ENCODE measurements around the gene CLSTN1. TPM values are rescaled to one million over a fixed set of nuclear protein-coding genes. Genes with fewer than 3 reads are reported as not detected.

The CLSTN1 gene
- total and polyA plus RNA-seq, 2 of the 8 experiments (the other 6 are each of a cell fraction or from before 2014, with no cell fraction given) = 34.2 to 97.4 TPM

- H2BK20ac ChIP-seq (ENCODE audit: low read length) = no peak overlapping the region
- no peak overlapping the region for H4K5ac ChIP-seq (ENCODE audit: insufficient read length, low read depth, low read length)
- H3K4me3 ChIP-seq (ENCODE audit: extremely low read depth in 1 of 4, insufficient read depth in 2 of 4, low read depth in 3 of 4, low read length in 4 of 4) = no peak overlapping the region
- no peak overlapping the region for H2BK12ac ChIP-seq (ENCODE audit: low read depth, low read length)
- 87% methylated on average over 2 of the region's 2 CpGs; no CpG with 5 or more reads in 1 of the 2 experiments for WGBS, 2 experiments (ENCODE audit: extremely low coverage in 1 of 2, insufficient coverage in 1 of 2, insufficient read length in 1 of 2, insufficient replicate concordance in 2 of 2, low coverage in 1 of 2, low lambda C conversion rate in 2 of 2, missing lambda C conversion rate in 1 of 2)
- H3K9me3 ChIP-seq (ENCODE audit: insufficient read depth in 2 of 2, low read depth in 1 of 2, low read length in 1 of 2) = no peaks in the 10 kb centered on the region
- no peaks in the 10 kb centered on the region for H3K27me3 ChIP-seq (replicated peaks in 1 of 4; ENCODE audit: control insufficient read depth in 3 of 4, extremely low read depth in 1 of 4, insufficient read depth in 3 of 4, low read length in 3 of 4)
- H3K4me2 ChIP-seq (ENCODE audit: insufficient read depth in 1 of 2, low read depth in 2 of 2, low read length in 2 of 2) = no peak overlapping the region
- H3K79me2 ChIP-seq (ENCODE audit: control insufficient read depth in 1 of 2, insufficient read depth in 2 of 2, low read length in 2 of 2) = peaks cover 21 to 94% of the 10 kb centered on the region in 2 experiments
- H2BK120ac ChIP-seq (replicated peaks; ENCODE audit: low read depth, low read length) = no peak overlapping the region
- no peak overlapping the region for H3K23ac ChIP-seq (ENCODE audit: insufficient read length)
- peaks cover 0 to 7% (median 2%) of the 10 kb centered on the region in 4 experiments; a peak in 2 of 7 replicates for H3K4me1 ChIP-seq (replicated peaks in 1 of 4; ENCODE audit: control insufficient read depth in 3 of 4, insufficient read depth in 4 of 4, low read length in 3 of 4)
- no peak overlapping the region for H4K8ac ChIP-seq (ENCODE audit: extremely low read depth, insufficient read depth, low read length)
- DNase-seq (ENCODE audit: low read depth in 1 of 2, low spot score in 2 of 2) = no peak
- peaks cover 2 to 3% of the 10 kb centered on the region in 2 experiments for H4K20me1 ChIP-seq (replicated peaks in 1 of 2; ENCODE audit: control insufficient read depth in 1 of 2, insufficient read depth in 2 of 2, low read length in 2 of 2)
- H3K27ac ChIP-seq (ENCODE audit: low read depth, low read length) = no peak overlapping the region
- no peak overlapping the region for H3K14ac ChIP-seq (ENCODE audit: insufficient read length)
- TF ChIP-seq SP4 (IDR thresholded peaks at IDR 0.05; ENCODE audit: low read length) = no peak
- no peak for TF ChIP-seq RAD21 (IDR thresholded peaks at IDR 0.05 in 1 of 2, conservative IDR thresholded peaks at IDR 0.05 in 1 of 2; ENCODE audit: low read depth in 2 of 2, low read length in 2 of 2)
- TF ChIP-seq SAP30 (IDR thresholded peaks at IDR 0.05; ENCODE audit: insufficient read depth, insufficient replicate concordance, low read length) = no peak
- ChIA-PET POLR2A (ENCODE audit: partially characterized antibody) (no interaction called here), CTCF (ENCODE audit: partially characterized antibody) (interaction anchor here (0.6 to 7.1 kb wide), 3 partner anchors 30 to 224 kb away, joined by 3 to 45 read pairs (median 3); no protein-coding TSS in a partner anchor)
- H2AK5ac ChIP-seq (ENCODE audit: low read depth, low read length) = no peak overlapping the region
- H3K23me2 ChIP-seq (ENCODE audit: low read depth, low read length) = peaks cover 2% of the 10 kb centered on the region; the same call in 1 of the 2 replicates
- H3K4ac ChIP-seq (replicated peaks; ENCODE audit: insufficient read length, low read depth, low read length) = no peak overlapping the region
- no peak overlapping the region for H3K18ac ChIP-seq (ENCODE audit: extremely low read depth, low read length)
- no peak for FAIRE-seq
- no peak overlapping the region for H2BK5ac ChIP-seq (ENCODE audit: low read depth, low read length)
- no peak overlapping the region for H3K56ac ChIP-seq (replicated peaks; ENCODE audit: insufficient read length, low read depth, low read length)
- H2AFZ ChIP-seq (ENCODE audit: low read length) = no peak overlapping the region
- no peaks in the 10 kb centered on the region; the same call in 1 of the 2 replicates for H3K79me1 ChIP-seq (ENCODE audit: low read depth, low read length)
- no peak overlapping the region for H3K9ac ChIP-seq (replicated peaks in 1 of 4; ENCODE audit: extremely low read depth in 1 of 4, low read depth in 3 of 4, low read length in 3 of 4)
- no peak overlapping the region for H2BK15ac ChIP-seq (ENCODE audit: low read length)
- no peaks in the 10 kb centered on the region for H3K36me3 ChIP-seq (ENCODE audit: control insufficient read depth in 2 of 4, insufficient read depth in 4 of 4, low read length in 3 of 4)
- H4K91ac ChIP-seq (replicated peaks; ENCODE audit: insufficient read length, low read length) = no peak overlapping the region
Observed at GRCh38 chr1:9815150-9815549, 8.6 kb downstream of the CLSTN1 start.

Measured in H1 (cell line).